GM12878 (cell line): Measurements from ENCODE around the gene PPM1D.

Experiments used
- CTCF ChIP-seq, 3 experiments: IDR thresholded peaks in 2 of 3; conservative IDR thresholded peaks in 1 of 3; 2 replicates each; pipeline ENCODE4 v1.5.1; 2011; ENCODE audit warnings: low read depth in 3 of 3, low read length in 3 of 3, mild to moderate bottlenecking in 3 of 3, control low read depth in 2 of 3, moderate library complexity in 2 of 3, inconsistent platforms in 1 of 3, mixed read lengths in 1 of 3; ENCODE audit not compliant: control insufficient read depth in 2 of 3, insufficient read depth in 1 of 3; ENCODE audit errors: extremely low read depth in 1 of 3
- FOS ChIP-seq: IDR thresholded peaks from 3 replicates; pipeline ENCODE4 v1.6.1; 2011; ENCODE audit warnings: borderline replicate concordance; ENCODE audit not compliant: insufficient read length; ENCODE audit errors: extremely low read depth
- JUND ChIP-seq: IDR thresholded peaks from 2 replicates; pipeline ENCODE4 v1.6.1; 2012; ENCODE audit warnings: low read depth, mild to moderate bottlenecking, low read length, improper control_type of control experiment, moderate library complexity
- MEF2B ChIP-seq: fragments of 450-650 bp; IDR thresholded peaks from 2 replicates; pipeline ENCODE4 v1.6.1; 2018; ENCODE audit warnings: mild to moderate bottlenecking, moderate library complexity; ENCODE audit not compliant: partially characterized antibody, poor library complexity, severe bottlenecking
- POLR2A ChIP-seq: IDR thresholded peaks from 2 replicates; pipeline ENCODE4 v1.6.1; 2011; ENCODE audit warnings: low read depth, mild to moderate bottlenecking, low read length
- POLR2AphosphoS5 ChIP-seq: IDR thresholded peaks from 2 replicates; pipeline ENCODE4 v1.6.1; 2011; ENCODE audit warnings: mild to moderate bottlenecking, low read length, inconsistent platforms
- RAD21 ChIP-seq: IDR thresholded peaks from 2 replicates; pipeline ENCODE4 v1.6.1; 2011; ENCODE audit warnings: mild to moderate bottlenecking, low read depth, low read length, moderate library complexity; ENCODE audit not compliant: insufficient read depth
- SMC3 ChIP-seq: IDR thresholded peaks from 2 replicates; pipeline ENCODE4 v1.6.1; 2011; ENCODE audit warnings: low read length, improper control_type of control experiment, borderline replicate concordance

GRCh38 chr17:60622961-60623360 is 23.0 kb downstream of the PPM1D start:
- TF ChIP-seq MEF2B (no peak), CTCF (IDR thresholded peaks at IDR 0.05 in 2 of 3, conservative IDR thresholded peaks at IDR 0.05 in 1 of 3; ENCODE audit: control insufficient read depth in 2 of 3, extremely low read depth in 1 of 3, insufficient read depth in 1 of 3, low read depth in 3 of 3, low read length in 3 of 3) (no peak), POLR2AphosphoS5 (no peak), POLR2A (no peak), FOS (no peak), RAD21 (no peak), JUND (no peak), SMC3 (no peak)
